GM18526 (cell line): Measurements from ENCODE around the gene NDUFB2.

Source experiments
- POLR2A ChIP-seq: IDR thresholded peaks from 3 replicates; pipeline ENCODE4 v1.6.1; 2011; ENCODE audit not compliant: insufficient read length; ENCODE audit errors: extremely low read depth

The NDUFB2 gene

GRCh38 chr7:140702774-140703173 is 6.3 kb downstream of the NDUFB2 start:
- TF ChIP-seq POLR2A = no peak

GRCh38 chr7:140704205-140704604 is 7.7 kb downstream of the NDUFB2 start:
- TF ChIP-seq POLR2A = no peak

GRCh38 chr7:140707132-140707531 is 10.6 kb downstream of the NDUFB2 start:
- no peak for TF ChIP-seq POLR2A

- TF ChIP-seq POLR2A = no peak
Measured at GRCh38 chr7:140714331-140715040, 18.0 kb downstream of the NDUFB2 start.

GRCh38 chr7:140719721-140720120 is 23.2 kb downstream of the NDUFB2 start:
- no peak for TF ChIP-seq POLR2A

- TF ChIP-seq POLR2A = no peak
Measured at GRCh38 chr7:140722254-140722653, 25.7 kb downstream of the NDUFB2 start.

- TF ChIP-seq POLR2A = no peak
Measured at GRCh38 chr7:140723006-140723405, 26.5 kb downstream of the NDUFB2 start.

- TF ChIP-seq POLR2A = no peak
Measured at GRCh38 chr7:140723574-140723973, 27.1 kb downstream of the NDUFB2 start.

GRCh38 chr7:140724706-140725105 is 28.2 kb downstream of the NDUFB2 start:
- no peak for TF ChIP-seq POLR2A

GRCh38 chr7:140726281-140726680 is 29.8 kb downstream of the NDUFB2 start:
- no peak for TF ChIP-seq POLR2A

GRCh38 chr7:140732416-140732815 is 35.9 kb downstream of the NDUFB2 start:
- no peak for TF ChIP-seq POLR2A

- no peak for TF ChIP-seq POLR2A
Measured at GRCh38 chr7:140734096-140734495, 37.6 kb downstream of the NDUFB2 start.

- no peak for TF ChIP-seq POLR2A
Measured at GRCh38 chr7:140734729-140735128, 38.2 kb downstream of the NDUFB2 start.

GRCh38 chr7:140738280-140738679 is 41.8 kb downstream of the NDUFB2 start:
- TF ChIP-seq POLR2A = no peak

GRCh38 chr7:140744005-140744404 is 47.5 kb downstream of the NDUFB2 start:
- TF ChIP-seq POLR2A = no peak

- TF ChIP-seq POLR2A = no peak
Measured at GRCh38 chr7:140745266-140746058, 49.0 kb downstream of the NDUFB2 start.
